ENCODE results near the gene SMYD3. TPM values are rescaled to one million over a fixed set of nuclear protein-coding genes. Genes with fewer than 3 reads are reported as not detected.

SMYD3 gene
- total and polyA plus RNA-seq, 9 of the 15 experiments (the other 6 are each of a cell fraction or from before 2014, with no cell fraction given): 128 to 440 (median 197) TPM

DNA sequence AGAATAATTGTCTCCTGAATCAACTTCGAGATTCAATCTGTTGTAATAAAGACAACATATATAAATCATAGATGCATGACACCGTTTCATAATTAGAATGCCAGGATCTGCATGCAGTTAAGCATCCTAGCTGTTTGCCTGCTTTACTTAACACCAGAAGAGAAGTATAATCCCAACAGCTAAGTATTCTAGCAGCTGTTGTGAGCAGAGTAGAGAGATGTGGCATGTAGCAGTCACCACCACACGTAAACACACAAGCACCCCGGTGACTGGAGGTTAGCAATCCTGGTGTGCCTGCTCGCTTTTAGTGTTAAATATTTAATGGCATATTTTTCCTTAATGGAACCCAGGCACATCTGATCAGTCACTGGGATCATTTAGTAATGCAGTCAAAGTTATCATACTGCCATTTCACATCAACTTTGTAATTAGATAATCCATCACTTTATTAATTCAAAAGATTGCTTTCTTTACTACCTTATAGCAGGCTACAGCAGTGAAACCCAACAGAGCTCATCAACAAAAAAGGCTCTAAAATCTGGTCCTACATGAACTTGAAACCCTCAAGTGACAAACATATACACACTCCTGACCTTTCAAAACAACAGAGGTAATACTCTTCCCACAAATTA lies 187.9 kb downstream of the SMYD3 start (continued):
- TF ChIP-seq, protein P1, sequence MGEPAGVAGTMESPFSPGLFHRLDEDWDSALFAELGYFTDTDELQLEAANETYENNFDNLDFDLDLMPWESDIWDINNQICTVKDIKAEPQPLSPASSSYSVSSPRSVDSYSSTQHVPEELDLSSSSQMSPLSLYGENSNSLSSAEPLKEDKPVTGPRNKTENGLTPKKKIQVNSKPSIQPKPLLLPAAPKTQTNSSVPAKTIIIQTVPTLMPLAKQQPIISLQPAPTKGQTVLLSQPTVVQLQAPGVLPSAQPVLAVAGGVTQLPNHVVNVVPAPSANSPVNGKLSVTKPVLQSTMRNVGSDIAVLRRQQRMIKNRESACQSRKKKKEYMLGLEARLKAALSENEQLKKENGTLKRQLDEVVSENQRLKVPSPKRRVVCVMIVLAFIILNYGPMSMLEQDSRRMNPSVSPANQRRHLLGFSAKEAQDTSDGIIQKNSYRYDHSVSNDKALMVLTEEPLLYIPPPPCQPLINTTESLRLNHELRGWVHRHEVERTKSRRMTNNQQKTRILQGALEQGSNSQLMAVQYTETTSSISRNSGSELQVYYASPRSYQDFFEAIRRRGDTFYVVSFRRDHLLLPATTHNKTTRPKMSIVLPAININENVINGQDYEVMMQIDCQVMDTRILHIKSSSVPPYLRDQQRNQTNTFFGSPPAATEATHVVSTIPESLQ (CRISPR knock-in tag; IDR thresholded peaks at IDR 0.05): no peak
- no peak for TF ChIP-seq YBX1 (IDR thresholded peaks at IDR 0.05)
- no peak for TF ChIP-seq HCFC1 (IDR thresholded peaks at IDR 0.05; ENCODE audit: low read depth, low read length)

DNA sequence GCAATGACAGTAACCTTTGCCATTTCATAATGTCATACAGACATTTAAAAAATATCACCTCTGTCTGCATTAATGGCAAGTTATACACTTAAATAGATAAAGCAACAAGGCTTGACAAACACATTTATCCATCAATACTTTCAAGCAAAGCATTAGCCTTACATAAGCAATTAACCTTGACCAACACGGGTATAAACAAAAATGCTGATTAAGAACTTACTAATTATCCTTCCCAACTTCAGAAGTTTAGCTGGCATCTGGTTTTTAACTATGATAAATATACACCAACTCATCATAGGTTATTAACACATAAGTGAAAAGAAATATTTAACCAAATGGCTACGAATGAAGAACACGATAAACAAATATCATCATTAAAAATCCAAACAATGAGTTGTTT lies 188.5 kb downstream of the SMYD3 start:
- Histone ChIP-seq H3K27me3 (ENCODE audit: control insufficient read depth in 2 of 2, insufficient read depth in 2 of 2, low read length in 2 of 2) (no peaks in the 10 kb centered on the region), H2AFZ (ENCODE audit: low read depth, low read length) (no peak overlapping the region), H3K79me2 (ENCODE audit: control insufficient read depth, insufficient read depth, low read length) (no peaks in the 10 kb centered on the region), H3K4me2 (ENCODE audit: insufficient read depth, low read length) (no peak overlapping the region), H4K20me1 (replicated peaks; ENCODE audit: control insufficient read depth, insufficient read depth, low read length) (no peaks in the 10 kb centered on the region), H3K9me3 (replicated peaks; ENCODE audit: control insufficient read depth, insufficient read depth, low read depth, low read length) (no peaks in the 10 kb centered on the region), H3K27ac (ENCODE audit: extremely low read depth, low read depth, low read length) (no peak overlapping the region), H3K9ac (ENCODE audit: insufficient read depth in 1 of 2, low read depth in 2 of 2, low read length in 2 of 2) (no peak overlapping the region), H3K9me1 (ENCODE audit: control insufficient read depth, insufficient read depth, low read length) (no peaks in the 10 kb centered on the region), H3K36me3 (ENCODE audit: control insufficient read depth, insufficient read depth, low read length) (no peaks in the 10 kb centered on the region), H3K4me1 (replicated peaks in 1 of 2; ENCODE audit: control insufficient read depth in 2 of 2, insufficient read depth in 2 of 2, low read length in 2 of 2) (no peaks in the 10 kb centered on the region), H3K4me3 (no peak overlapping the region)
- ChIA-PET CTCF (ENCODE audit: low intra/inter-chr PET ratio) (no interaction called here), POLR2A (no interaction called here)
- no peak for FAIRE-seq
- WGBS (ENCODE audit: insufficient coverage, low coverage, missing lambda C conversion rate): 80% methylated on average over 3 of the region's 3 CpGs
- in situ Hi-C loops (cut with MboI) (no loop called here), intact Hi-C loops (cut with micrococcal nuclease) (loop anchor here (5.0 kb wide), 1 partner anchor 66 kb away; no protein-coding TSS in a partner anchor)
- BruUV-seq (replicated peaks): no TSS peak
- no peak for ATAC-seq
- TF ChIP-seq, protein P2, sequence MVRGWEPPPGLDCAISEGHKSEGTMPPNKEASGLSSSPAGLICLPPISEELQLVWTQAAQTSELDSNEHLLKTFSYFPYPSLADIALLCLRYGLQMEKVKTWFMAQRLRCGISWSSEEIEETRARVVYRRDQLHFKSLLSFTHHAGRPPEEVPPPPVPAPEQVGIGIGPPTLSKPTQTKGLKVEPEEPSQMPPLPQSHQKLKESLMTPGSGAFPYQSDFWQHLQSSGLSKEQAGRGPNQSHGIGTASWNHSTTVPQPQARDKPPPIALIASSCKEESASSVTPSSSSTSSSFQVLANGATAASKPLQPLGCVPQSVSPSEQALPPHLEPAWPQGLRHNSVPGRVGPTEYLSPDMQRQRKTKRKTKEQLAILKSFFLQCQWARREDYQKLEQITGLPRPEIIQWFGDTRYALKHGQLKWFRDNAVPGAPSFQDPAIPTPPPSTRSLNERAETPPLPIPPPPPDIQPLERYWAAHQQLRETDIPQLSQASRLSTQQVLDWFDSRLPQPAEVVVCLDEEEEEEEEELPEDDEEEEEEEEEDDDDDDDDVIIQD (CRISPR knock-in tag; IDR thresholded peaks at IDR 0.05): no peak
- no peak for TF ChIP-seq ZNF347 (CRISPR knock-in tag; IDR thresholded peaks at IDR 0.05; ENCODE audit: low read depth)
- TF ChIP-seq ZNF589 (CRISPR knock-in tag; IDR thresholded peaks at IDR 0.05; ENCODE audit: low read depth): no peak
- no peak for TF ChIP-seq IFI16 (CRISPR knock-in tag; IDR thresholded peaks at IDR 0.05)
- TF ChIP-seq ZNF316 (IDR thresholded peaks at IDR 0.05): peak; percentile 72
- TF ChIP-seq C11orf30 (IDR thresholded peaks at IDR 0.05; ENCODE audit: low read depth): peak; percentile 50; the same call in 1 of the 2 replicates
- TF ChIP-seq ETS2 (tag; IDR thresholded peaks at IDR 0.05; ENCODE audit: borderline replicate concordance, poor library complexity, severe bottlenecking): no peak
- TF ChIP-seq CREM (IDR thresholded peaks at IDR 0.05; ENCODE audit: low read depth): no peak
- no peak for DNase-seq (ENCODE audit: extremely low read depth in 1 of 4, low spot score in 3 of 4)

Data from K562 (cell line).